Keratinocyte (primary cell): ENCODE measurements around the gene DBF4.

Experiments used
- EZH2 ChIP-seq: IDR thresholded peaks from one replicate; pipeline ENCODE4 v1.6.1; 2012; ENCODE audit warnings: inconsistent platforms, mild to moderate bottlenecking, low read length, moderate library complexity
- TF ChIP-seq, protein P1 (sequence below), 3 experiments: IDR thresholded peaks in 1 of 3; conservative IDR thresholded peaks in 1 of 3; optimal IDR thresholded peaks in 1 of 3; 2 replicates in 2 of 3; 3 replicates in 1 of 3; pipeline versions ENCODE3 to v1.5.1; 2011; ENCODE audit warnings: low read length in 3 of 3, mild to moderate bottlenecking in 3 of 3, moderate library complexity in 2 of 3, control low read depth in 1 of 3, inconsistent platforms in 1 of 3; ENCODE audit not compliant: insufficient read depth in 2 of 3; ENCODE audit errors: extremely low read depth in 1 of 3

DNA sequence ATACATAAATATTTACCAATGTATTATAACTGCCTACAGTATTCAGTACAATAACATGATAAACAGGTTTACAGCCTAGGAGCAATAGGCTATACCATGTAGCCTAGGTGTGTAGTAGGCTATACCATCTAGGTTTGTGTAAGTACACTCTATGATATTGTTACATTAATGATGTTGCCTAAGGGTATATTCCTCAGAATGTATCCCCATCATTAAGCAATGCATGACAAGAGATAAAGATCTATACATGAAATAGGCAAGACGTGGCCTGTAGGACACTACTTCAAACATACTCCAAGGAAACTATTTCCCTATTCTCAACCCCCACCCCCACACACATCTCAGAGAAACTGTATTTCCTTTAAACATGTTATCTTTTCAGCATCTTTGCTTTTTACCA lies 42.4 kb downstream of the DBF4 start:
- TF ChIP-seq, protein P1, sequence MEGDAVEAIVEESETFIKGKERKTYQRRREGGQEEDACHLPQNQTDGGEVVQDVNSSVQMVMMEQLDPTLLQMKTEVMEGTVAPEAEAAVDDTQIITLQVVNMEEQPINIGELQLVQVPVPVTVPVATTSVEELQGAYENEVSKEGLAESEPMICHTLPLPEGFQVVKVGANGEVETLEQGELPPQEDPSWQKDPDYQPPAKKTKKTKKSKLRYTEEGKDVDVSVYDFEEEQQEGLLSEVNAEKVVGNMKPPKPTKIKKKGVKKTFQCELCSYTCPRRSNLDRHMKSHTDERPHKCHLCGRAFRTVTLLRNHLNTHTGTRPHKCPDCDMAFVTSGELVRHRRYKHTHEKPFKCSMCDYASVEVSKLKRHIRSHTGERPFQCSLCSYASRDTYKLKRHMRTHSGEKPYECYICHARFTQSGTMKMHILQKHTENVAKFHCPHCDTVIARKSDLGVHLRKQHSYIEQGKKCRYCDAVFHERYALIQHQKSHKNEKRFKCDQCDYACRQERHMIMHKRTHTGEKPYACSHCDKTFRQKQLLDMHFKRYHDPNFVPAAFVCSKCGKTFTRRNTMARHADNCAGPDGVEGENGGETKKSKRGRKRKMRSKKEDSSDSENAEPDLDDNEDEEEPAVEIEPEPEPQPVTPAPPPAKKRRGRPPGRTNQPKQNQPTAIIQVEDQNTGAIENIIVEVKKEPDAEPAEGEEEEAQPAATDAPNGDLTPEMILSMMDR (optimal IDR thresholded peaks at IDR 0.05 in 1 of 3, IDR thresholded peaks at IDR 0.05 in 1 of 3, conservative IDR thresholded peaks at IDR 0.05 in 1 of 3; ENCODE audit: extremely low read depth in 1 of 3, insufficient read depth in 2 of 3, low read length in 3 of 3) = no peak
- TF ChIP-seq EZH2 = no peak
